ENCODE measurements around the gene DUSP11.
"Not testable (repeated sequence)": the region's sequence is repeated elsewhere in the genome, so short reads cannot be mapped to it uniquely, and the experiment has no call there.

The DUSP11 gene

DNA sequence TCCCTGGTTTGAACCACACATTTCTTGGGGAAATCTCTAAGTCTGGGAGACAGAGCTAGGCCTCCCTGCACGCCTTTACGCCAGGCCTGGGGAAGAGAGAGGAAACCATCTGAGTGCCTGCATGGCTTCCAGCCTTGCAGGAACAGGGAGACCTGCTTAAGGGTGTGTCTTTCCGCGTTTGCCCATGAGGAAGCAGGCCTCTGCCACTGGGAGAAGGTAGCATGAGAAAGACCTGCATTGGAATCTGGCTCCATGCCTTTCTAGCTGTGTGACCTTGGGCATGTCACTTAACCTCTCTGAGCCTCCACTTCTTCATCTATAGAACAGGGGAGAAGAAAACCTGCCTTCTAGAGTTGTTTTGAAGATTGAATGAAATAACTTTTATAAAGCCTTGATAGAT lies 62.2 kb downstream of the DUSP11 start:
- DNase-seq (ENCODE audit: low read depth in 3 of 3), result not testable (repeated sequence)

DNA sequence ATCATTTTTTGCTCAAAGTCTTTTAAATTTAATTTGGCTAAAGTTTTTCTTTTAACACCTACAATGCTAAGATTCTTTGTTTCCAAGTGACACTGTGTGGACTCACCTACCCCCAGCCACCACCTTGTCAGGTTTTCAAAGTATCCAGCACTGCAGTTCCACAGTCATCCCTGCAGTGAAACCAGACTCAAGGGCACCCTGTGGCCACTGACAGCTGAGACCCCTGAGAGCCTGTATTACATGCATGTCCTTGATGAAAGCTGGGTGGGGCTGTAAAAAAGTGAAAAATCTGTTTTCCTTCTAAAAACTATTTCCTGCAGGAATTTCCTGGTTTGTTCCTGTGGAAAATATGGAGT lies 62.7 kb downstream of the DUSP11 start:
- DNase-seq (ENCODE audit: low read depth in 3 of 3), result no peak

DNA sequence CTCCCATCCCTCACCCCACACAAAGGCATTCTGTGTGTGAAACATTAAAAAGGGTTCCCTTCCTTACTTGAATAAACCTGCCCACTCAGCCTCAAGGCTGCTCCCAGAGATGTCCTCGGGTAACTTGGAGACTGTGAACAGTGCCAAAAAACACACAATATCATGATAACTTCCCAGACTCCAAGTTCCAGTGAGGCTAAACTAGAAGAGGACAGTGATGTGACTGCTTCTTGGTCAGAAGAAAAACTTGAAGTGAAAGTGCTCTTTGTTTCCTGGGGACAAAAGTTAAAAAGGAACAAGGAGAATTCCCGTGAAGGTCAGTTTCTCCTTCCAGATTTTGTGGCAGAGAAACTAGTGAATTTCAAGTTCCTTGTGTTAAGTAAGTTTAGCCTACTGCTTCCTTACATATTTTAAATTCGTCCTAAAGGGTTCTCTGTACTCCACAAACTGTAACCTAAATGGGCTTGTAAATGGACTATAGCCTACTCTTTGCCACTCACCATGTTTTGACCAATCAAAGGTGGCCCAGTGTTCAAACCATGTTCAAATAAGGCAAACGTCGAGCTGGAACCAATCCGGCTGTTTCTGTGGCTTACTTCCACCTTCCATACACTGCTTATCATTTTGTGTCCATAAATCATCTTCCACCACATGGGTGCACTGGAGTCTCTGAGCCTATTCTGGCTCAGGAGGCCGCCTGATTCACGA lies 63.2 kb downstream of the DUSP11 start:
- no peak for DNase-seq (ENCODE audit: low read depth in 3 of 3)

DNA sequence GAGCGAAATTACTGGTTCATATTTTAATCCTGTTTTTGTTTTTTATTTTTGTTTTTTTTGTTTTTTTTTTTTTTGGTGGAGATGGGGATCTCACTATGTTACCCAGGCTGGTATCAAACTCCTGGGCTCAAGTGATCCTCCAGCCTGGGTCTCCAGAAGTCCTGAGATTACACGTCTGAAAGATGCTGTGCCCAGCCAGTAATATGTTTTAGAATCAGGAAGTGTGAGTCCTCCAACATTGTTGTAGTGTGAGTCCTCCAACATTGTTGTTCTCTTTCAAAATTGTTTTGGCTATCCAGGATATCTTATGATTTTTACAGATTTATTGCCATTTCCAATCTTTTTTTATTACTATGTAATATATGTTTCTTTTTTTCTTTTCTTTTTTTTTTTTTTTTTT lies 65.8 kb downstream of the DUSP11 start:
- no peak for DNase-seq (ENCODE audit: low read depth in 3 of 3)

Measured in stimulated activated CD4-positive, alpha-beta T cell treated with anti-CD3 and anti-CD28 coated beads, TNF-alpha, amount 100 ng/mL, for 24 hours (primary cell).